Osteocyte (in vitro differentiated cells): ENCODE measurements around the gene PRKAR2B. TPM values are rescaled to one million over a fixed set of nuclear protein-coding genes. Genes with fewer than 3 reads are reported as not detected.
"Not testable (repeated sequence)": the region's sequence is repeated elsewhere in the genome, so short reads cannot be mapped to it uniquely, and the experiment has no call there.

Experiments
- DNase-seq: peaks from one replicate; pipeline ENCODE4 v3.0.0; 2021; ENCODE audit warnings: mixed read lengths; ENCODE audit not compliant: unreplicated experiment; ENCODE audit errors: extremely low spot score
- H3K27ac Mint-ChIP-seq: one replicate; pipeline ENCODE4 v1.8.0; 2021; ENCODE audit warnings: mild to moderate bottlenecking, mixed read lengths; ENCODE audit not compliant: unreplicated experiment
- H3K27me3 Mint-ChIP-seq: one replicate; pipeline ENCODE4 v1.8.0; 2021; ENCODE audit warnings: mixed read lengths; ENCODE audit not compliant: unreplicated experiment
- H3K36me3 Mint-ChIP-seq: one replicate; pipeline ENCODE4 v1.8.0; 2021; ENCODE audit warnings: mixed read lengths; ENCODE audit not compliant: unreplicated experiment
- H3K4me1 Mint-ChIP-seq: one replicate; pipeline ENCODE4 v1.8.0; 2021; ENCODE audit warnings: mixed read lengths; ENCODE audit not compliant: unreplicated experiment
- H3K4me3 Mint-ChIP-seq: one replicate; pipeline ENCODE4 v1.8.0; 2021; ENCODE audit warnings: mild to moderate bottlenecking, moderate library complexity, mixed read lengths; ENCODE audit not compliant: unreplicated experiment
- H3K9me3 Mint-ChIP-seq: one replicate; pipeline ENCODE4 v1.8.0; 2021; ENCODE audit warnings: mixed read lengths; ENCODE audit not compliant: unreplicated experiment
- total RNA-seq: library from RNA; stranded (reverse); gene quantifications from 2 replicates; pipeline ENCODE4 v1.2.1, GENCODE V29; 2021
- TF ChIP-seq, protein P1 (sequence below): fragments of 200-600 bp; sonication (generic); IDR thresholded peaks from 2 replicates; pipeline ENCODE4 v1.5.0; 2021; ENCODE audit warnings: antibody characterized with exemption, mild to moderate bottlenecking, moderate library complexity

Gene PRKAR2B
- total RNA-seq, 1 donor from 2014 or later: 3.3 TPM

DNA sequence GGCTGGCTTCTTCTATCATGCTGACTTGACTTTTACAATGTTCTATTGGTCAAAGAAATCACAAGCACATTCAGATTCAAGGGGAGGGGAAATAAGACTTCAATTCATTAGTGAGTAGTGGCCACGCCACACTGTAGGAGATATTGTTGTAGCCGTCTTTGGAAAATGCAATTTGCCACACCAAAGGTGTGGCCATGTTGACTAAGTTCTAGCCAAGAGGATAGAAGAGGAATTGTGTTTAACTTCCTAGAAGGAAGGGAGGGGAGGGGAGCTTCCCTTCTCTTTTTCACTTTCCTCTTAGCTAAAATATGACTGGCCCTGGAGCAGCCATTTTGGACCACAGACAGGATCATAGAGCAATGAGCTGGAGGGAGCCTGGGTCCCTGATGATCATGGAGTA lies 3.4 kb upstream of the PRKAR2B start:
- Mint-ChIP-seq H3K9me3 (peaks cover 5% of the 10 kb centered on the region), H3K4me3 (no peak overlapping the region), H3K27ac (no peak overlapping the region), H3K4me1 (peaks cover 14% of the 10 kb centered on the region), H3K36me3 (no peaks in the 10 kb centered on the region), H3K27me3 (peaks cover 6% of the 10 kb centered on the region)
- DNase-seq: no peak
- TF ChIP-seq, protein P1, sequence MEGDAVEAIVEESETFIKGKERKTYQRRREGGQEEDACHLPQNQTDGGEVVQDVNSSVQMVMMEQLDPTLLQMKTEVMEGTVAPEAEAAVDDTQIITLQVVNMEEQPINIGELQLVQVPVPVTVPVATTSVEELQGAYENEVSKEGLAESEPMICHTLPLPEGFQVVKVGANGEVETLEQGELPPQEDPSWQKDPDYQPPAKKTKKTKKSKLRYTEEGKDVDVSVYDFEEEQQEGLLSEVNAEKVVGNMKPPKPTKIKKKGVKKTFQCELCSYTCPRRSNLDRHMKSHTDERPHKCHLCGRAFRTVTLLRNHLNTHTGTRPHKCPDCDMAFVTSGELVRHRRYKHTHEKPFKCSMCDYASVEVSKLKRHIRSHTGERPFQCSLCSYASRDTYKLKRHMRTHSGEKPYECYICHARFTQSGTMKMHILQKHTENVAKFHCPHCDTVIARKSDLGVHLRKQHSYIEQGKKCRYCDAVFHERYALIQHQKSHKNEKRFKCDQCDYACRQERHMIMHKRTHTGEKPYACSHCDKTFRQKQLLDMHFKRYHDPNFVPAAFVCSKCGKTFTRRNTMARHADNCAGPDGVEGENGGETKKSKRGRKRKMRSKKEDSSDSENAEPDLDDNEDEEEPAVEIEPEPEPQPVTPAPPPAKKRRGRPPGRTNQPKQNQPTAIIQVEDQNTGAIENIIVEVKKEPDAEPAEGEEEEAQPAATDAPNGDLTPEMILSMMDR: no peak

DNA sequence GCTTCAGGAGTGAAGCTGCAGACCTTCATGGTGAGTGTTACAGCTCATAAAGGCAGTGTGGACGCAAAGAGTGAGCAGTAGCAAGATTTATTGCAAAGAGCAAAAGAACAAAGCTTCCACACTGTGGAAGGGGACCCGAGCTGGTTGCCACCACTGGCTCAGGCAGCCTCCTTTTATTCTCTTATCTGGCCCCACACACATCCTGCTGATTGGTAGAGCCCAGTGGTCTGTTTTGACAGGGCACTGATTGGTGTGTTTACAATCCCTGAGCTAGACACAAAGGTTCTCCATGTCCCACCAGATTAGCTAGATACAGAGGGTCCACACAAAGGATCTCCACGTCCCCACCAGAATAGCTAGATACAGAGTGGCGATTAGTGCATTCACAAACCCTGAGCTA lies 2.7 kb upstream of the PRKAR2B start:
- peaks cover 17% of the 10 kb centered on the region for H3K4me1 Mint-ChIP-seq
- not testable (repeated sequence) for H3K36me3 Mint-ChIP-seq, H3K9me3 Mint-ChIP-seq, H3K27ac Mint-ChIP-seq, H3K27me3 Mint-ChIP-seq, DNase-seq, H3K4me3 Mint-ChIP-seq

DNA sequence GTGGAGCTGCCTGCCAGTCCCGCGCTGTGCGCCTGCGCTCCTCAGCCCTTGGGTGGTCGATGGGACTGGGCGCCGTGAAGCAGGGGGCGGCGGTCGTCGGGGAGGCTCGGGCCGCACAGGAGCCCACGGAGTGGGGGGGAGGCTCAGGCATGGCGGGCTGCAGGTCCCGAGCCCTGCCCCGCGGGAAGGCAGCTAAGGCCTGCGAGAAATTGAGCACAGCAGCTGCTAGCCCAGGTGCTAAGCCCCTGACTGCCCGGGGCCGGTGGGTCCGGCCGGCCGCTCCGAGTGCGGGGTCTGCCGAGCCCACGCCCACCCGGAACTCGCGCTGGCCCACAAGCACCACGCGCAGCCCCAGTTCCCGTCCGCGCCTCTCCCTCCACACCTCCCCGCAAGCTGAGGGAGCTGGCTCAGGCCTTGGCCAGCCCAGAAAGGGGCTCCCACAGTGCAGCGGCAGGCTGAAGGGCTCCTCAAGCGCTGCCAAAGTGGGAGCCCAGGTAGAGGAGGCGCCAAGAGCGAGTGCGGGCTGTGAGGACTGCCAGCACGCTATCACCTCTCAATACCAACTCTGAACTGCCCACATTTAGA lies 2.1 kb upstream of the PRKAR2B start:
- H3K27me3 Mint-ChIP-seq, H3K27ac Mint-ChIP-seq, DNase-seq, H3K9me3 Mint-ChIP-seq, H3K4me3 Mint-ChIP-seq, H3K36me3 Mint-ChIP-seq: not testable (repeated sequence)
- H3K4me1 Mint-ChIP-seq: peaks cover 17% of the 10 kb centered on the region

DNA sequence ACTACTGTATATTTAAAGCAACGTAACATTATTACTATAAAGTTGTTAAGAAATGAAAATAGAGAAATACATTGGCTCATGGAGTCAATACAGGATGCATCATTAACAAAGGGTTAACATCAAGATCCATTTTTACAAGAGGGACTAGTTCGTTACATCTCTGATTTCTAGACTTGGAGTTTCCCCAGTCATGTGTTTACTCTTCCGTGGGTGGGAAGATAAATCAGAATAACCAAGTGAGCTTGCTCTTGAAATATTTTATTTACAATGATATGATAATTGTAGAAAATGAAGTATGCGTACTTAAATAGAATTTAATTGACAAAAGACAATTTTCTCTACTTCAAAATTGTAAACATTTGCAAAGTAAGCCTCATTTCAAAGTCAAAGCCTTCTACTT lies 1.0 kb upstream of the PRKAR2B start:
- no peaks in the 10 kb centered on the region for H3K9me3 Mint-ChIP-seq
- H3K4me1 Mint-ChIP-seq: peaks cover 17% of the 10 kb centered on the region
- no peak for DNase-seq
- no peaks in the 10 kb centered on the region for H3K36me3 Mint-ChIP-seq
- peaks cover 7% of the 10 kb centered on the region for H3K27me3 Mint-ChIP-seq
- H3K27ac Mint-ChIP-seq: no peak overlapping the region
- peak overlapping the region; percentile 66 for H3K4me3 Mint-ChIP-seq
- TF ChIP-seq, protein P1: no peak

DNA sequence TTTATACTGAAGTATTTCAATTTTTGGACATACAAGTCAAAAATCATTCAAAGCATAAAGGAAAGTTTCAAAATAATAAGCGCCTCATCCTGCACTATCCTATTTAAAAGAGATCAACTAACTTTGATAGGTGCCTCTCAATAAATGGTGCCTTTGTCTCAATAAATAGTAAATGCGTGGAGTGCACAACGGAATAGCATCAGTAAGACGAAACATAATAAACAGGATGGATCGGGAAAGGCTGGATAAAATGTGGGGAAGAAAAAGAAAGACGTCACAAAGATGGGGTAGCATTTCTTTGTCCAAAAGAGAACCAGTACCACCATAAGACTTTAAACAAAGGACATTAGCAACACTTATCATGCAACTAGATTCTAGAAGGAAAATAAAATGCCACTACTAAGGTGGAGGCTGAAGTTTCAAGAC lies 571 bp upstream of the PRKAR2B start:
- peak overlapping the region; percentile 14 for H3K27ac Mint-ChIP-seq

DNA sequence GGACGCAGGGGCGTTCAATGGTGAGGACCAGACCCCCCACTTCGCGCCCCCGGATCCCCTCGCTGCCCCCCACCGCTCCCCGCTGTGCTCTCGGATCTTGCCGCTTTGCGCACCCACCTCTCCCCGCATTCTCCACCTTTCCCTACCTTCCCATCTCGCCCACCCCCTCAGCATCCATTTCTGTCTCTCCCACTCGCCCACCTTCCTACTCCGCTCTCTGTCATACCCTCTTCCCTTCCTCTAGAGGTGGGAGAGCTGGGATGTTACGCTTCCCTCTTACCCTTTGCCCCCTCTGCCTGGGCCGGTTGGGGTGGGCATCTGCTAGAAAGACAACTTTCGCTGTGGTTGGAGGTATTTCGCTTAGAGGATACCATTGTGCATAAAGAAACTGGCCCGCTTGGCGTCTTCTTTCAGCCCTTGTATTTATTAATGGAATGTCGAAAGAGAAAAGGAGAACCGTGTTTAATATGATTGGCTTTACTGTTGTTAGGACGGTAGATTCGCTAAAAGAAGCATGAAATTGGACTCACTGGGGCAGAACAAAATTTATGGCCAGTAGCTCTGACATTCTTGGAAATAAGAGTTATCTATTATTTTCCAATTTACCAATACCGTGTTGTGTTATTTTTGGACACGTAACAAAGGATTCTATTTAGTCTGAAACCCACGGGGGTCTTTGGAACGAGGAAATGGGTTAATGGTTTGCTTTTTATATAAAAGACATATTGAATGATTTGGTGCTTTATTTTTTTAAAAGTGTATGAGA lies 873 bp downstream of the PRKAR2B start:
- no peaks in the 10 kb centered on the region for H3K9me3 Mint-ChIP-seq
- H3K27ac Mint-ChIP-seq: no peak overlapping the region
- no peaks in the 10 kb centered on the region for H3K36me3 Mint-ChIP-seq
- H3K4me3 Mint-ChIP-seq: peak overlapping the region; percentile 87
- TF ChIP-seq, protein P1: no peak
- H3K27me3 Mint-ChIP-seq: peaks cover 8% of the 10 kb centered on the region
- DNase-seq: no peak
- H3K4me1 Mint-ChIP-seq: peaks cover 17% of the 10 kb centered on the region

More for the DNA sequence above, 571 bp upstream of the PRKAR2B start:
- TF ChIP-seq, protein P1: no peak
- peak overlapping the region; percentile 66 for H3K4me3 Mint-ChIP-seq
- H3K36me3 Mint-ChIP-seq: no peaks in the 10 kb centered on the region
- H3K27me3 Mint-ChIP-seq: peaks cover 7% of the 10 kb centered on the region
- peaks cover 17% of the 10 kb centered on the region for H3K4me1 Mint-ChIP-seq
- no peaks in the 10 kb centered on the region for H3K9me3 Mint-ChIP-seq
- no peak for DNase-seq
